CD4-positive, CD25-positive, alpha-beta regulatory T cell (primary cell): ENCODE measurements around the gene CARNS1. TPM values are rescaled to one million over a fixed set of nuclear protein-coding genes. Genes with fewer than 3 reads are reported as not detected.

Experiments used
- ATAC-seq, 2 donors: fragments of 150-1000 bp; cut with Tn5 transposase; one replicate each; pipeline ENCODE4 v1.10.0; 2021; ENCODE audit warnings: low read depth in 2 of 2, moderate number of reproducible peaks in 2 of 2, moderate library complexity in 1 of 2
- DNase-seq, 3 donors: peaks; one replicate each; pipeline versions ENCODE4 v3.0.0 to v3.0.0-alpha.2; 2012 to 2022; ENCODE audit warnings: mixed read lengths in 1 of 3
- H3K27ac ChIP-seq: one replicate; pipeline ENCODE4 v1.7.0; 2013; ENCODE audit warnings: mild to moderate bottlenecking, low read length; ENCODE audit not compliant: insufficient read depth, poor library complexity, severe bottlenecking
- H3K27me3 ChIP-seq: one replicate; pipeline ENCODE4 v1.7.0; 2013; ENCODE audit warnings: low read length; ENCODE audit not compliant: control insufficient read depth, insufficient read depth
- H3K36me3 ChIP-seq: one replicate; pipeline ENCODE4 v1.7.0; 2013; ENCODE audit warnings: mild to moderate bottlenecking, low read length, moderate library complexity; ENCODE audit not compliant: control insufficient read depth, insufficient read depth
- H3K4me1 ChIP-seq: 2 replicates; pipeline ENCODE4 v1.7.0; 2013; ENCODE audit warnings: mild to moderate bottlenecking, low read length; ENCODE audit not compliant: insufficient read depth, control insufficient read depth, poor library complexity, severe bottlenecking
- H3K4me3 ChIP-seq: one replicate; pipeline ENCODE4 v1.7.0; 2013; ENCODE audit warnings: low read depth, mild to moderate bottlenecking, low read length, moderate library complexity
- H3K9me3 ChIP-seq, 2 experiments: 1 replicate in 1 of 2; 2 replicates in 1 of 2; pipeline ENCODE4 v1.7.0; 2013; ENCODE audit warnings: low read length in 2 of 2, mild to moderate bottlenecking in 1 of 2, moderate library complexity in 1 of 2; ENCODE audit not compliant: control insufficient read depth in 2 of 2
- H3K27ac Mint-ChIP-seq, 3 donors: one replicate each; pipeline ENCODE4 v1.8.0; 2020 to 2022; ENCODE audit warnings: mild to moderate bottlenecking in 3 of 3, mixed read lengths in 3 of 3, moderate library complexity in 2 of 3
- H3K27me3 Mint-ChIP-seq: one replicate; pipeline ENCODE4 v1.8.0; 2022; ENCODE audit warnings: mild to moderate bottlenecking, mixed read lengths
- H3K36me3 Mint-ChIP-seq: one replicate; pipeline ENCODE4 v1.8.0; 2020; ENCODE audit warnings: mixed read lengths
- H3K4me1 Mint-ChIP-seq, 4 donors: one replicate each; pipeline ENCODE4 v1.8.0; 2020 to 2022; ENCODE audit warnings: mixed read lengths in 4 of 4, mild to moderate bottlenecking in 1 of 4
- H3K4me3 Mint-ChIP-seq, 4 donors: one replicate each; pipeline ENCODE4 v1.8.0; 2020 to 2022; ENCODE audit warnings: mild to moderate bottlenecking in 4 of 4, mixed read lengths in 4 of 4, moderate library complexity in 3 of 4
- H3K9me3 Mint-ChIP-seq, 7 donors: one replicate each; pipeline ENCODE4 v1.8.0; 2020 to 2022; ENCODE audit warnings: mixed read lengths in 7 of 7, mild to moderate bottlenecking in 3 of 7, moderate library complexity in 2 of 7
- polyA plus RNA-seq, 4 donors: library from polyadenylated mRNA; unstranded; fragments of 300-500 nt; fragmentation: Illumina TruSeq; gene quantifications; one replicate each; pipeline ENCODE4 v1.2.3, GENCODE V29; 2021
- total RNA-seq: library from RNA; stranded (reverse); gene quantifications from one replicate; pipeline ENCODE4 v1.2.3, GENCODE V29; 2022

CARNS1 gene
- total and polyA plus RNA-seq, 5 donors from 2014 or later = 0.63 to 7.8 (median 1.3) TPM

DNA sequence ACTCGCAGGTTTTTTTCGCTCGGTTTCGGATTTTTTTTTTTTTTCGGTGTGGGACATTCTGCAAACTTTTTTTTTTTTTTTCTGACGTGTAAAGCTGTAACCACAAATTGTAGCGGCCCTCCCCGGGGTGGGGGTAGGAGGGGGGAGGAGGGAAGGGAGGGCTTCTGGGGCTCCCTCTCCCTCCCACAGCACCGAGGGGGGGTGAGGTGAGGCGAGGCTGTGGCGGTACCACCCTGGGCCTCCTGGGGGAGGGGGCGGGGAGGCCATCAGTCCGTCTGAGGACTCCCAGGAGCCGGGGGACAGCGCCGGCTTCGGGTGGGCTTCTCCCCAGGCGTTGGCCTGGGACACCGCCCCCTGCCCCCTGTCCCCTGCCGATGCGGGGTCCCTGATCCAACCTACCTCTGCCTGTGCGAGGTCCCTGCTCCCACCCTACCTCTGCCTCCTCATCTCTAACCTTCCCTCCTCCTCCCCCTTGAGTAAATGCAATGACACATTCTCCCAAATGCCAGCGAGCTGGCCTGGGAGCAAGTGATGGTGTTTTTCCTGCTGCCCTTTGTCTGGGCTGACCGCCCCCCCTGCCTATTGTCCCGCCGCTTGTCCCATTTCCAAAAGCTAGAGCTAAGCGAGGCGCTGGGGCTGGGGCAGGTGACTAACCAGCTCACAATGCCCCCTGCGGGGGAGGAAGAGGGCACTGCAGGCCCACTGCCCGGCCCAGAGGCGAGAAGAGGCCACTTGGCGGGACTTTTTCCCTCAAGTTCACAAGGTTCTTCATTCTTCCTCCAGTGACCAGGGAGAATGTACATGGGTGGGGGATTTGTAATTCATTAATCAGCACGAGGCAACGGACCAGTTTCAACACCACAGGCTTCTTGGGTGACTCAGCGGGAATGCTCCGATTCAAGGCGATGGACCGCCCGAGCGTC, 41.6 kb upstream of the CARNS1 start:
- Histone ChIP-seq H3K36me3 (no peaks in the 10 kb centered on the region), H3K4me1 (peaks cover 38% of the 10 kb centered on the region), H3K27ac (peak overlapping the region; percentile 73), H3K27me3 (no peaks in the 10 kb centered on the region), H3K9me3 (no peaks in the 10 kb centered on the region), H3K4me3 (peak overlapping the region; percentile 13)
- Mint-ChIP-seq H3K36me3 (no peaks in the 10 kb centered on the region), H3K27ac (peak overlapping the region; percentile 84 to 97 (median 88)), H3K27me3 (peaks cover 51% of the 10 kb centered on the region), H3K4me3 (peak overlapping the region; percentile 95 to 97 (median 96)), H3K9me3 (peaks cover 0 to 3% (median 0%) of the 10 kb centered on the region in 7 donors), H3K4me1 (peaks cover 2 to 40% (median 20%) of the 10 kb centered on the region in 4 donors)
- DNase-seq (peak; percentile 79 to 83 (median 82)), ATAC-seq (peak; percentile 71 to 72)

DNA sequence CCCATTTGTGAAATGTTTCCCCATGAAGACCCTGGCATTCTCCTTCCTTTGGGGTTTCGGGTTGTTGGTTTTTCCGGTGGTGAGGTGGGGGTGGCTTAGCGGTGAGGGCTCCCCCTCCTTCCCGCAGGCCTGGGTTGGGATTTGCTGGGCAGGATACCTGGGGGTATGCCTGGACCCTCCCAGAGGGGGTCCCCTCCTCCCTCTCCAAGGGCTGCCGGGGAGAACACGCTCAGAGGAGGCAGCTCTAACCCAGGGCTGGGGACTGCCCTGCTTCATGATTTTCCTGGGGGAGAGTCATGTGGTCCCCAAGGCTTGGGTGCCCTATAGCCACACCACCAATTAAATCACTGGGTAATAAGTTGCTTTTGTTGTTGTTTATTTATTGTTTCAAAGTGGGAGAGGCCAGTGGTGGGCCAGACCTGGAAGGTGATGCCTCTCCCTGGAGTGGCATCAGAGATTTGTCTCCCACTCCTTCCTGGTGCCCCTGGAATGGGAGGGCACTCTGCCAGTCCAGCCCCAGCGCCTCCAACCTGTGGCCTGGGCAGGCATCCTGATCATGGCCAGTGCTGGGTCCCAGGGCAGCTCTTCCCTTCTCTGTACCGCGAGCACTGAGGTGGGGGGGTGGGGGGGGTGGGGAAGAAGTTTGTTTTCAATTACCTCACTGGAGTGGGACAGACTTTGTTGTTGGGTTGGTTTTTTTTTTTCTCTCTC, 40.8 kb upstream of the CARNS1 start:
- ATAC-seq (no peak), DNase-seq (no peak)
- H3K4me1 ChIP-seq = peaks cover 38% of the 10 kb centered on the region
- H3K4me3 Mint-ChIP-seq = peak overlapping the region; percentile 47 to 97 (median 86)
- no peak overlapping the region for H3K27ac ChIP-seq
- H3K36me3 ChIP-seq = no peaks in the 10 kb centered on the region
- H3K36me3 Mint-ChIP-seq = no peaks in the 10 kb centered on the region
- peaks cover 0 to 3% (median 0%) of the 10 kb centered on the region in 7 donors for H3K9me3 Mint-ChIP-seq
- no peak overlapping the region for H3K4me3 ChIP-seq
- H3K9me3 ChIP-seq = no peaks in the 10 kb centered on the region
- peak overlapping the region in 2 of 3 donors; percentile 79 to 84 for H3K27ac Mint-ChIP-seq
- H3K4me1 Mint-ChIP-seq = peaks cover 0 to 33% (median 18%) of the 10 kb centered on the region in 4 donors
- H3K27me3 ChIP-seq = no peaks in the 10 kb centered on the region
- peaks cover 48% of the 10 kb centered on the region for H3K27me3 Mint-ChIP-seq

DNA sequence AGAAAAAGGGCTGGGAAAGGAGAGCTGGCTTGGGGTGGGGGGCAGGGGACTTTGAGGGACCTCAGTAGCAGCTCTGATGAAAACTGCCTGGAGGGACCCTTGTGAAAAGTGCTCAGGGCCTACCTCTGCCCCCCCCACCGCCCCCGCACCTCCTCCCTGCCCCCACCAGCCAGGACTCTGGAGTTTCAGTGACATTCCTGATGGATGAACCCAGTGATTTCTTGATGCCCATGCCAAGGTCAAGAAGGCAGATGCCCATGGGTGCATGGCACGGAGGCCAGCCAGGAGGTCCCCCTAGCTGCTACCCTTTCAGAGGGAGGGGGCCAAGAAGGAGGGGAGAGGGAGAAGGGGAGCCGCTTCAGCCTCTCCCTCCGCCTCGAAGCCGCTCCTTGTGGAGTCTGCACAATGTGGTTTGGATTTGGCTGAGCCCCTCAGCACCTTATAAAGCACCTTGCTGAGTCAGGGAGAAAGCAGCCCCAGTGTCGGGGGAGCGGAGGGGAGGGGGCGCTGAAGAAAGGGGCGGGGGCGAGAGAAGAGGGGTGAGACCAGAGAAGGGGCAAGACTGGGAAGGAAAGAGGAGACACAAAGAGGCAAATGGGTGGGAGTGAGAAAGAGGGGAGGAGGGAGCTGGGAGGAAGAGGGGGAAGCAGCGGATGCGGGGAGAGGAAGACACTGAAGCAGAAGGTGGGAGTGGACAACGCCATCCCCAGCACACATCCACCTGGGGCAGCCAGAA, 40.0 kb upstream of the CARNS1 start:
- Histone ChIP-seq H3K27ac (no peak overlapping the region), H3K9me3 (no peaks in the 10 kb centered on the region), H3K27me3 (no peaks in the 10 kb centered on the region), H3K36me3 (no peaks in the 10 kb centered on the region), H3K4me3 (no peak overlapping the region), H3K4me1 (peaks cover 38% of the 10 kb centered on the region)
- H3K4me3 Mint-ChIP-seq = peak overlapping the region in 3 of 4 donors; percentile 32 to 38 (median 33)
- no peak for ATAC-seq
- no peak for DNase-seq
- no peak overlapping the region for H3K27ac Mint-ChIP-seq
- peaks cover 46% of the 10 kb centered on the region for H3K27me3 Mint-ChIP-seq
- H3K9me3 Mint-ChIP-seq = peaks cover 0 to 3% (median 0%) of the 10 kb centered on the region in 7 donors
- H3K36me3 Mint-ChIP-seq = no peaks in the 10 kb centered on the region
- H3K4me1 Mint-ChIP-seq = peaks cover 0 to 28% (median 18%) of the 10 kb centered on the region in 4 donors

DNA sequence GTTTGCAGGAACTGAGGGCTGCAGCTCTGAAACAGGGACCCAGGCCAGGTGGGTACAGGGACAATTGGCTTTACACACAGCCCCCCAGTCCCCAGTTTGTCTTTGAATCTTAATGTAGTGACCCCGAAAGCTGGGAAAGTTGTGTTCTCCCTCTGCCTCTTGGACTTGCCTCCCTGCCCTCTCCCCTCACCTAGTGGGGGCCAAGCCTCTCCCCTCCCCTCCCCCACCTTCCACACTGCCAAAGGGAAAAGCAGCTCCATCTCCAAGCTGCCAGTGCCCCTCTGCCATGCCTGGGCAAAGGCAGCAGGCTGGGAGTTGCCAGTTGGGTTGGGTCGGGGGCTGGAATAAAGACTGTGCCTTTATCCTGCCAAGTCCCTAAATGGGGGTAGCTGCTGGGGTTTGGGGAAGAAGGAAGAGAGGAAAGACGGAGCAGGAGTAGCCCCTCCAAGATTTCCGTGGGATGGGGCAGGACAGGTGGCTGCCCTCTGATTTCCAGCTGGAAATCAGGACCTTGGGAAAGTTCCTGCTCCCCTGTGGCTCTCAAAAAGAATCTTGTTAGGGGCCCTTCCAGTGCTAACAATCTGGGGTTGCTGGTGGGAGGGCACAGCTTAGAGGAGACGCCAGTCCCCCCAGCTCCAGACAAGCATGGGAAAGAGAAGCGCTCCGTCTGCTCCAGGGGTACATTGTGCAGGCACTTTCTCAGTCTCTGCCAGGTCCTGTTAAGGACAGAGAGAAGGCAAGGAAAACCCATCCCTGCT, 39.2 kb upstream of the CARNS1 start:
- no peak overlapping the region for H3K4me3 ChIP-seq
- H3K9me3 Mint-ChIP-seq = peaks cover 0 to 3% (median 0%) of the 10 kb centered on the region in 7 donors
- H3K4me1 Mint-ChIP-seq = peaks cover 0 to 24% (median 15%) of the 10 kb centered on the region in 4 donors
- no peak for ATAC-seq
- peaks cover 38% of the 10 kb centered on the region for H3K27me3 Mint-ChIP-seq
- H3K27ac Mint-ChIP-seq = peak overlapping the region in 2 of 3 donors; percentile 69 to 88
- no peaks in the 10 kb centered on the region for H3K36me3 ChIP-seq
- no peak for DNase-seq
- H3K27me3 ChIP-seq = no peaks in the 10 kb centered on the region
- peaks cover 33% of the 10 kb centered on the region for H3K4me1 ChIP-seq
- no peak overlapping the region for H3K27ac ChIP-seq
- peak overlapping the region in 2 of 4 donors; percentile 33 to 44 for H3K4me3 Mint-ChIP-seq
- H3K36me3 Mint-ChIP-seq = no peaks in the 10 kb centered on the region
- no peaks in the 10 kb centered on the region for H3K9me3 ChIP-seq

DNA sequence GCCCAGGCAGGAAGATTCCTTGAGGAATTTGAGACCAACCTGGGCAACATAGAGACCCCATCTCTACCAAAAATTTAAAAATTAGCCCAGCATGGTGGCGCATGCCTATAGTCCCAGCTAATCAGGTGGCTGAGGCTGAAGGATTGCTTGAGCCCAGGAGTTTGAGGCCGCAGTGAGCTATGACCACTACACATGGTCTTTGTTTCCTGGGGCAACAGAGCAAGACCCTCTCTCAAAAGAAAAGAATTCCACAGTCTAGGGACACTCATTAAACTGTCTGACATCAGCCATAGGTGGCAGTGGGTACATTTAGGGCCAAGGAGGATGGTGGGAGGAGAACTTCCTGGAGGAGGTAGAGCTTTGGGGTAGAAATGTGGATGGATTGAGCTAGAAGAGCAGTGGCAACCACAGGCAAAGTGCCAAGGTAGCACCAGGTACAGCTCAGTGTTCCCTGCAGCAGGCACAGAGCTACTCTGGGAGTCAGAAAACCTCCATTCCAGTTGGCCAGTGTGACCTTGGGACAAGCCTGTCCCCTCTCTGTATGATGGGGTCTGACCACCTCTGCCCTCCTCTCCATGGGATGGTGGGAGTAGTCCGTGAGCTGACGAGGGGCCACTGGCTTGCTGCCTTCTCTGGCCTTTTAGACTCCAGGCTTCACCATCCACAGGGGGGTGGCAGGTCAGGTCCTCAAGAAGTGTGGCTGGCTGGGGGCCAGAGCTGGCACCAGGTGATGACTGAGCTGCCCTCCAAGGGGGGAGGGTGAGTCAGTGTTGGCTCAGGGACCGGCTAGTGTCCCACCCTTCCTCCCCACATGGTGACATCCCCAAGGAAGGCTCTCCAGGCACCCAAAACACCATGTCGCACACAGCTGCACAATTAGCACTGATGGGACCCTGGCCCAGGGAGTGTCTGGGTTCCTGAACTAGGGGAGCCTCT, 38.3 kb upstream of the CARNS1 start:
- H3K36me3 Mint-ChIP-seq = no peaks in the 10 kb centered on the region
- H3K4me1 Mint-ChIP-seq = peaks cover 0 to 16% (median 10%) of the 10 kb centered on the region in 4 donors
- H3K36me3 ChIP-seq = no peaks in the 10 kb centered on the region
- H3K9me3 Mint-ChIP-seq = peaks cover 0 to 3% (median 0%) of the 10 kb centered on the region in 7 donors
- H3K4me1 ChIP-seq = peaks cover 24% of the 10 kb centered on the region
- peak overlapping the region in 2 of 3 donors; percentile 32 to 88 for H3K27ac Mint-ChIP-seq
- no peaks in the 10 kb centered on the region for H3K27me3 ChIP-seq
- no peak for DNase-seq
- H3K27ac ChIP-seq = no peak overlapping the region
- H3K4me3 ChIP-seq = no peak overlapping the region
- peak overlapping the region in 1 of 4 donors; percentile 44 for H3K4me3 Mint-ChIP-seq
- no peaks in the 10 kb centered on the region for H3K9me3 ChIP-seq
- ATAC-seq = no peak
- H3K27me3 Mint-ChIP-seq = peaks cover 32% of the 10 kb centered on the region

DNA sequence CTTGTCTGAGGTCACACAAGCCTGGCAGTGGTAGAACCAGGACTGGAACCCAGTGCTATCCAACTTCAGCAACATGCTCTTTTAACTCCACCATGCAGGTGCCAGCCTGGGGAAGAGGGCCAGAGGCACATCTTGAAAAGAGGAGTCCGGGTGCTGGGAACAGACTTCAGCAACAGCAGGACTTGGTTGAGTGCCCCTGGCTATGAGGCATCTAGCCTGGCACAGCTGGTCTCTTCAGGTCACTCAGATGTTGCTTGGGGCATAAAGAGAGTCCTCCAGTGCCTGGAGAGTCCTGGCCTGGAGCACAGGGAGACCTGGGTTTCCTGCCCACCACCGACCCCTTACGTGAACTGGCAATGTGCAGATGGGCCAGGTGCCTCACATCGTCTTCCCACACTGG, 36.9 kb upstream of the CARNS1 start:
- no peak overlapping the region for H3K27ac Mint-ChIP-seq

More for the DNA sequence above, 36.9 kb upstream of the CARNS1 start:
- Mint-ChIP-seq H3K36me3 (no peaks in the 10 kb centered on the region), H3K4me1 (peaks cover 0 to 22% (median 12%) of the 10 kb centered on the region in 4 donors), H3K4me3 (no peak overlapping the region), H3K9me3 (peaks cover 0 to 2% (median 0%) of the 10 kb centered on the region in 7 donors), H3K27me3 (peaks cover 35% of the 10 kb centered on the region)
- H3K4me3 ChIP-seq = no peak overlapping the region
- no peaks in the 10 kb centered on the region for H3K36me3 ChIP-seq
- peaks cover 18% of the 10 kb centered on the region for H3K4me1 ChIP-seq
- no peaks in the 10 kb centered on the region for H3K27me3 ChIP-seq
- DNase-seq = no peak
- ATAC-seq = no peak
- no peak overlapping the region for H3K27ac ChIP-seq
- no peaks in the 10 kb centered on the region for H3K9me3 ChIP-seq
